K562 (cell line): Measurements from ENCODE around the gene MAP3K6. TPM values are rescaled to one million over a fixed set of nuclear protein-coding genes. Genes with fewer than 3 reads are reported as not detected.

Experiments
- ARID4B ChIP-seq: sonication (generic); formaldehyde crosslinking; IDR thresholded peaks from 2 replicates; pipeline ENCODE4 v1.8.0; 2022; ENCODE audit warnings: mild to moderate bottlenecking, missing genetic modification reagents
- ASH1L ChIP-seq: fragments of 450-650 bp; IDR thresholded peaks from 2 replicates; pipeline ENCODE4 v1.6.1; 2018; ENCODE audit warnings: borderline replicate concordance, mild to moderate bottlenecking, low read depth; ENCODE audit not compliant: partially characterized antibody
- CBFA2T2 ChIP-seq: fragments of 450-650 bp; conservative IDR thresholded peaks from 2 replicates; pipeline ENCODE4 v1.6.1; 2017; ENCODE audit warnings: mild to moderate bottlenecking
- CHCHD3 ChIP-seq: fragments of 250-450 bp; sonication (Bioruptor Pico); IDR thresholded peaks from 2 replicates; pipeline ENCODE4 v2.1.2; 2022; ENCODE audit warnings: mild to moderate bottlenecking
- ELF1 ChIP-seq: fragments of 200-800 bp; sonication (Bioruptor generic); IDR thresholded peaks from 2 replicates; pipeline ENCODE4 v1.6.1; 2016; ENCODE audit warnings: missing genetic modification characterization, missing compliant biosample characterization
- GABPB1 ChIP-seq: sonication (generic); formaldehyde crosslinking; IDR thresholded peaks from 2 replicates; pipeline ENCODE4 v1.8.0; 2022; ENCODE audit warnings: mild to moderate bottlenecking, missing genetic modification reagents
- GTF2F1 ChIP-seq: IDR thresholded peaks from 2 replicates; pipeline ENCODE4 v1.6.1; 2011; ENCODE audit warnings: low read depth, low read length, improper control_type of control experiment
- HNRNPLL ChIP-seq: fragments of 200-400 bp; formaldehyde crosslinking; IDR thresholded peaks from 2 replicates; pipeline ENCODE4 v1.6.1; 2017; ENCODE audit warnings: low read length, low read depth, mild to moderate bottlenecking; ENCODE audit not compliant: poor library complexity, severe bottlenecking
- ILF3 ChIP-seq: fragments of 450-650 bp; IDR thresholded peaks from 2 replicates; pipeline ENCODE4 v1.6.1; 2018; ENCODE audit warnings: antibody characterized with exemption, mild to moderate bottlenecking, moderate library complexity, borderline replicate concordance
- KHSRP ChIP-seq: fragments of 450-650 bp; IDR thresholded peaks from 2 replicates; pipeline ENCODE4 v1.6.1; 2017
- MXI1 ChIP-seq: IDR thresholded peaks from 2 replicates; pipeline ENCODE4 v1.6.1; 2011; ENCODE audit warnings: low read depth, mild to moderate bottlenecking, improper control_type of control experiment, low read length
- POU5F1 ChIP-seq: fragments of 150-350 bp; IDR thresholded peaks from 2 replicates; pipeline ENCODE4 v1.6.1; 2014; ENCODE audit warnings: borderline replicate concordance, low read length, low read depth, mild to moderate bottlenecking; ENCODE audit not compliant: partially characterized antibody
- RAD21 ChIP-seq, 2 experiments: fragments of 250-450 bp in 1 of 2; fragments of 450-650 bp in 1 of 2; sonication (Bioruptor Pico) in 1 of 2; formaldehyde crosslinking in 1 of 2; IDR thresholded peaks in 1 of 2; conservative IDR thresholded peaks in 1 of 2; 2 replicates each; pipeline versions ENCODE4 v1.4.0 to v1.8.0; 2020 to 2022; ENCODE audit warnings: mild to moderate bottlenecking in 2 of 2, moderate library complexity in 1 of 2
- SMAD2 ChIP-seq: fragments of 150-350 bp; IDR thresholded peaks from 2 replicates; pipeline ENCODE4 v1.6.1; 2014; ENCODE audit warnings: low read depth, mild to moderate bottlenecking, low read length
- TCF15 ChIP-seq: fragments of 250-450 bp; sonication (Bioruptor Pico); IDR thresholded peaks from 2 replicates; pipeline ENCODE4 v1.8.0; 2022; ENCODE audit warnings: moderate library complexity, mild to moderate bottlenecking, inconsistent platforms
- TRIM24 ChIP-seq, 2 experiments: fragments of 450-650 bp; IDR thresholded peaks; 2 replicates each; pipeline ENCODE4 v1.6.1; 2016
- ZNF12 ChIP-seq: sonication (generic); formaldehyde crosslinking; IDR thresholded peaks from 2 replicates; pipeline ENCODE4 v1.4.0; 2020; ENCODE audit warnings: mild to moderate bottlenecking, missing genetic modification reagents
- ZNF23 ChIP-seq: fragments of 250-450 bp; sonication (Bioruptor Pico); IDR thresholded peaks from 2 replicates; pipeline ENCODE4 v1.4.0; 2020; ENCODE audit warnings: mild to moderate bottlenecking
- ZNF3 ChIP-seq: fragments of 250-450 bp; sonication (Bioruptor Pico); IDR thresholded peaks from 2 replicates; pipeline ENCODE4 v1.5.0; 2021; ENCODE audit warnings: mild to moderate bottlenecking, moderate library complexity
- ZNF347 ChIP-seq: fragments of 450-650 bp; formaldehyde crosslinking; IDR thresholded peaks from 2 replicates; pipeline ENCODE4 v1.4.0; 2020; ENCODE audit warnings: low read depth, mild to moderate bottlenecking, moderate library complexity
- ZNF354B ChIP-seq: fragments of 250-450 bp; sonication (Bioruptor Pico); IDR thresholded peaks from 2 replicates; pipeline ENCODE4 v1.4.0; 2020
- ZNF740 ChIP-seq, 3 experiments: fragments of 200-800 bp in 1 of 3; sonication (Bioruptor generic) in 1 of 3; sonication (generic) in 1 of 3; formaldehyde crosslinking in 1 of 3; IDR thresholded peaks; 2 replicates each; pipeline versions ENCODE4 v1.6.1 to v1.8.0; 2016 to 2022; ENCODE audit warnings: mild to moderate bottlenecking in 2 of 3, missing compliant biosample characterization in 2 of 3, missing genetic modification characterization in 2 of 3, missing genetic modification reagents in 1 of 3
- polyA plus RNA-seq, 8 experiments: library from polyadenylated mRNA; depleted of rRNA in 4 of 8; stranded (reverse) in 5 of 8; unstranded in 3 of 8; fragments of >200 nt; fragmentation: Nextera tagmentation in 2 of 8; fragmentation: Illumina TruSeq in 1 of 8; extraction: Ambion mirVana in 2 of 8; extraction: Trizol in 1 of 8; gene quantifications; 2 replicates each; pipeline versions ENCODE4 v1.2.1 to v1.2.3, GENCODE V29; 2011 to 2014; ENCODE audit warnings: inconsistent platforms in 1 of 8, missing spikeins in 1 of 8
- total RNA-seq, 7 experiments: library from RNA; depleted of rRNA in 6 of 7; stranded (reverse); fragments of >200 nt in 6 of 7; fragmentation: Illumina TruSeq in 2 of 7; extraction: Trizol in 2 of 7; gene quantifications; 2 replicates each; pipeline versions ENCODE4 v1.2.1 to v1.2.3, GENCODE V29; 2011 to 2021; ENCODE audit warnings: low replicate concordance in 1 of 7

MAP3K6 gene
- total and polyA plus RNA-seq, 9 of the 15 experiments (the other 6 are each of a cell fraction or from before 2014, with no cell fraction given), result 0.99 to 21.9 (median 7.0) TPM

DNA sequence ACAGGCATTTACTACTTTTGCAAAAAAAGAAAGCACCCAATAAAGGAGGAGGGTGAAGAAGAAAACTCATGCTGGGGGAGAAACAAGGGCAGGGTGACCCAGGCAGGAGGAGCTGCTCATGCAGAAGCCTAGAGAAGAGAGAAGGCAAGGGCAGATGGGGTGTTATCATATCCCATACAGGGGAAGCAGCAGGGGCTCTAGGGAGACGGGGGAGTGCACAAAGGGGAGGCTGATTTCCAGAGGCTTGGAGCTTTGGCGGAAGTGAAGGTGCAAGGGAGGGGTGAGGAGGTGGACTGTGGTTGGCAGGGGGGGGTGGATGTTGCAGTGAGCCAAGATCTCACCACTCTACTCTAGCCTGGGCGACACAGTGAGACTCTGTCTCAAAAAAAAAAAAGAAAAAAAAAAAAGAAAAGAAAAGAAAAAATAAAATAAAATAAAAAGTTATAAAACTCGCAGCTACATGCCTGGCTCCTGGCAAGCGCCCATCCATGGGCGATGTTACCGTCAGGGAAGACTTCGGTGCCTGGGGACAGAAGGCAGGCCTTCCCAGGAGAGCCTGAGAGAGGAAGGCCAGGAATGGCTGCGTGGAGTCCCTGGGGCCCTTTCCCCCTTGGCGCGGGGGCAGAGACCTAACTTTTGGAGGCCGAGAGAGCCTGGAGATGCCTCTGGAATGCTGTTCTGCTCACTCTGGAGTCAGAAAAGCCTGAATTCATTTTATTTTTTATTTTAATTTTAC is 11.2 kb upstream of the MAP3K6 start (continued):
- no peak for TF ChIP-seq POU5F1
- no peak for TF ChIP-seq SMAD2
- no peak for TF ChIP-seq ILF3
- TF ChIP-seq ZNF354B (CRISPR knock-in tag), result no peak
- no peak for TF ChIP-seq ZNF12 (CRISPR knock-in tag)
- TF ChIP-seq TCF15 (CRISPR knock-in tag), result no peak
- TF ChIP-seq ASH1L, result no peak
- TF ChIP-seq ELF1 (tag), result no peak
- no peak for TF ChIP-seq RAD21 (CRISPR knock-in tag; conservative IDR thresholded peaks at IDR 0.05 in 1 of 2, IDR thresholded peaks at IDR 0.05 in 1 of 2)
- TF ChIP-seq ARID4B (CRISPR knock-in tag), result no peak
- no peak for TF ChIP-seq CHCHD3 (CRISPR knock-in tag)
- TF ChIP-seq HNRNPLL, result no peak
- no peak for TF ChIP-seq TRIM24 (IDR thresholded peaks at IDR 0.05)
- TF ChIP-seq GABPB1 (CRISPR knock-in tag), result no peak
- TF ChIP-seq ZNF23 (CRISPR knock-in tag), result no peak
- TF ChIP-seq ZNF3 (CRISPR knock-in tag), result no peak
- no peak for TF ChIP-seq MXI1
- TF ChIP-seq ZNF740 (CRISPR knock-in tag; IDR thresholded peaks at IDR 0.05), result no peak
- no peak for TF ChIP-seq ZNF740 (tag; IDR thresholded peaks at IDR 0.05)
- TF ChIP-seq KHSRP, result no peak
- no peak for TF ChIP-seq GTF2F1
- TF ChIP-seq CBFA2T2, result peak; percentile 43; the same call in 1 of the 2 replicates
- no peak for TF ChIP-seq ZNF347
